Omental fat pad (tissue), 4 donors: ENCODE measurements around the gene QTRT2. TPM values are rescaled to one million over a fixed set of nuclear protein-coding genes. Genes with fewer than 3 reads are reported as not detected.

Experiments
- ATAC-seq: fragments of 150-250 bp; one replicate; pipeline ENCODE4 v1.9.1; 2016; ENCODE audit warnings: mild to moderate bottlenecking, moderate library complexity; ENCODE audit not compliant: low FRiP score
- DNase-seq: peaks from one replicate; pipeline ENCODE4 v3.0.0-alpha.2; 2019; ENCODE audit warnings: low spot score
- total RNA-seq, 4 donors: library from RNA; depleted of rRNA; stranded (reverse); fragments of >200 nt; gene quantifications; one replicate each; pipeline ENCODE4 v1.1.0, GENCODE V29; 2016
- TF ChIP-seq, protein P1 (sequence below), 3 donors: fragments of 450-650 bp; IDR thresholded peaks; one replicate each; pipeline ENCODE4 v1.5.1; 2016 to 2017; ENCODE audit warnings: antibody characterized with exemption in 3 of 3, mild to moderate bottlenecking in 3 of 3, moderate library complexity in 2 of 3

The QTRT2 gene
- total RNA-seq, 4 donors from 2014 or later: 11.4 to 36.1 (median 15.1) TPM

DNA sequence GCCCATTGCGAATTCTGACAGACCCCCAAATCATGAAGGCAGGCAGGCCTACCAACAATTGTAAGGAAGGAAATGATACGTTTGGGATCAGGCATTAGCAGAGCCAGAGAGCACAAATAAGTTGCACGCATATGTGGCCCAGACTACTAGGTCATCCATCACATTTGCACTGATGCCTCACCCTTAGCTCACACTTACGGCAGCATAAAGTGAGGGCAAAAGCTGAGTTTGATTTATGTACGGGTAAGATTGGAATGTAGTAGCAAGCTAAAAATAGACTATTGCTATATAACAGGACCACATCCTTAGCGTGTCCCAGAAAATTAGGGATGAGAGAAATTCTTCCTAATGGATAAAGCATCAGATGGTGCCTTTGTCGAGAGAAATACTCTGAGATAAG lies 58.6 kb downstream of the QTRT2 start:
- no peak for ATAC-seq
- TF ChIP-seq, protein P1, sequence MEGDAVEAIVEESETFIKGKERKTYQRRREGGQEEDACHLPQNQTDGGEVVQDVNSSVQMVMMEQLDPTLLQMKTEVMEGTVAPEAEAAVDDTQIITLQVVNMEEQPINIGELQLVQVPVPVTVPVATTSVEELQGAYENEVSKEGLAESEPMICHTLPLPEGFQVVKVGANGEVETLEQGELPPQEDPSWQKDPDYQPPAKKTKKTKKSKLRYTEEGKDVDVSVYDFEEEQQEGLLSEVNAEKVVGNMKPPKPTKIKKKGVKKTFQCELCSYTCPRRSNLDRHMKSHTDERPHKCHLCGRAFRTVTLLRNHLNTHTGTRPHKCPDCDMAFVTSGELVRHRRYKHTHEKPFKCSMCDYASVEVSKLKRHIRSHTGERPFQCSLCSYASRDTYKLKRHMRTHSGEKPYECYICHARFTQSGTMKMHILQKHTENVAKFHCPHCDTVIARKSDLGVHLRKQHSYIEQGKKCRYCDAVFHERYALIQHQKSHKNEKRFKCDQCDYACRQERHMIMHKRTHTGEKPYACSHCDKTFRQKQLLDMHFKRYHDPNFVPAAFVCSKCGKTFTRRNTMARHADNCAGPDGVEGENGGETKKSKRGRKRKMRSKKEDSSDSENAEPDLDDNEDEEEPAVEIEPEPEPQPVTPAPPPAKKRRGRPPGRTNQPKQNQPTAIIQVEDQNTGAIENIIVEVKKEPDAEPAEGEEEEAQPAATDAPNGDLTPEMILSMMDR (IDR thresholded peaks at IDR 0.05): no peak
- no peak for DNase-seq

DNA sequence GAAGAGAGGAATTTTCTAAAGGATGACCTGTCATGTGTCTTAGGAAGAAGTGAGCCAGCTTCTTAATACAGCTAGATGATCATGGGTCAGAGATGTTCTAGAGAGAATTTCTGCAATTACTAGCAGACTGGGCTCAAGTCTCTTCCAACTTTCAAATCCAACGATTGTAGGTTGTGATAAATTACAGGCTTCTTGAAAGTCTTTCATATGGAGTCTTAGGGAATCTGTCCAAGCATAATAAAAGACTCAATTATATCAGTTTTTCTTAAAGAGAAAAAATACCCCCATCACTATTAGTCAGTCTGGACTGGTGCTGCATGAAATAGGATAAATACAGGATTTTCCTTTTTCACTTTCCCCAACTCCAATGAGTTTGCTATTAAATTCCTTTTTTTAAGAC lies 63.2 kb downstream of the QTRT2 start:
- TF ChIP-seq, protein P1 (IDR thresholded peaks at IDR 0.05): no peak
- ATAC-seq: no peak
- DNase-seq: no peak

DNA sequence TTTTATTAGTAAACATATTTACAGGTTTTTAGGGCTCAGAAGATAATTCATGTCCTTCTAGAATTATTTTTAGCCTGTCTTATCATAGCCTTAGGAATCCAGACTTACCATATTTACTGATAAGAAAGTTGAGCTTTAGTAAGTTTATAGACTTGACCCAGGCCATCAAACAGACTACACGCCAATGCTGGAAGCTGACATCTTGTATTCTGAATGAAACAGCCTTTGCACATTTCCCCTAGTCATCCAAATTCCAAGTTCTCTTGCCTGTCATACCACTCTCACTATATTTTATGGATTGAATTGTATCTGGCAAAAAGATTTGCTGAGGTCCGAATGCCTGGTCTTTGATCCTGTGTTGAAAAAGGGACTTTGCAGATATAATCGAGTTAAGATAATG lies 63.7 kb downstream of the QTRT2 start:
- ATAC-seq (no peak), DNase-seq (no peak)
- TF ChIP-seq, protein P1 (IDR thresholded peaks at IDR 0.05): no peak

DNA sequence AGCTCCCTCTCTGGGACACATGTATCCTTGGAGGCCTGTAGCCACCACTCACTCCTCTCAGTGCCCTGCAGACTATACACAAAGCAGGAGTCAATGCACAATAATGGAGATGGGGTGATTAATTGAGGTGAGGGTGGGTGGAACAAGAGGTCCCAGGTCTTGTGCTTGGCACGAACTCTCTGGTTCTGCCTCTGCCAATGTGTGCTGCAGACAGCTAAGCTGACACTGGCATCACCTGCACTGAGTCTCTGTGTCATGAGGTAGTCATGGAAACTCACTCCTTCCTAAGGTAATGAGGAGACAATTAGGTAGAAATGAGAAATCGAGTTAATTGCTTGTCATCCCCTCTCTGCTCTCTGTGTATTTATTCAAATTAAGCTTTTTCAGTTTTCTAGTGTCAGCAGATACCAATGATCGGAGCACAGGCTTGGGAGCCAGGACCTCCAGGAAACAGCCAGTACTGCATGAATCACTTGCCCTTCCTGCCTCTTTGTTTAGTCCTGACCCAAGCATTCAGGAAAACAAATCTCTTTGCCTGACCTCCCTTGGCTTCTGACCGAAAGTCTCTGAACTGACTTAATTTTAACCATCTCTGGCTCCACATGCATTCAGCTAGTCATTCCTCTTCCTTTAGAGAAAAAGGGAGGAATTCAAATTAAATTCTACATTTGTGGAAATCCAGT lies 65.6 kb downstream of the QTRT2 start:
- ATAC-seq (peak; percentile 70), DNase-seq (no peak)
- TF ChIP-seq, protein P1 (IDR thresholded peaks at IDR 0.05): no peak

DNA sequence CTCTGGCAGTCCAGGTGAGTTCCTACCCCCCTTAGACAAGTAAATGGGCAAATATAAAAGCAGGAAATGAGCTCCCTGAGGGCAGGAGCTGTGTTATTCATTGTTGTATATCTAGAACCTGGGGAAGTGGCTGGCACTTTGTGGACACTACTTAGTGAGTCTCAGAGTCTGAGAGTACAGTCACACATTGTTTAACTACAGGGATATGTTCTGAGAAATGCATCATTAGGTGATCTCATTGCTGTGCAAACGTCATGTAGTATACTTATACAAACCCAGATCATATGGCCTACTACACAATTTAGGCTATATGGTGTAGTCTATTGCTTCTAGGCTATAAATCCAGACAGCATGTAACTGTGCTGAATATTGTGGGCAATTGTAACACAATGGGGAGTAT lies 69.9 kb downstream of the QTRT2 start:
- no peak for DNase-seq
- ATAC-seq: no peak
- TF ChIP-seq, protein P1 (IDR thresholded peaks at IDR 0.05): no peak

DNA sequence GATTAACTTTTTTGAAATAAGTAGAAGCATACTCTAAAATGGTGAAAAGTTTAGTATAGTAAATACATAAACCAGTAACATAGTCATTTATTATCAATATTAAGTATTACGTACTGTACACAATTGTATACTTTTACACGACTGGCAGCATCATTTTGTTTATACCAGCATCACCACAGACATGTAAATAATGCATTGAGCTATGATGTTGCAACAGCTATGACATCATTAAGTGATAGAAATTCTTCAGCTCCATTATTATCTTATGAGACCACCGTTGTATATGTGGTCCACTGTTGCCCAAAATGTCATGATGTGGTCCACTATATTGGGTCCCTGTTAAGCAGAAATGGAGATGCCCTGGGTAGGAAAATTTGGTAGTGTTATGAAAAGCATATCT lies 71.0 kb downstream of the QTRT2 start:
- TF ChIP-seq, protein P1 (IDR thresholded peaks at IDR 0.05): no peak
- ATAC-seq (no peak), DNase-seq (no peak)

DNA sequence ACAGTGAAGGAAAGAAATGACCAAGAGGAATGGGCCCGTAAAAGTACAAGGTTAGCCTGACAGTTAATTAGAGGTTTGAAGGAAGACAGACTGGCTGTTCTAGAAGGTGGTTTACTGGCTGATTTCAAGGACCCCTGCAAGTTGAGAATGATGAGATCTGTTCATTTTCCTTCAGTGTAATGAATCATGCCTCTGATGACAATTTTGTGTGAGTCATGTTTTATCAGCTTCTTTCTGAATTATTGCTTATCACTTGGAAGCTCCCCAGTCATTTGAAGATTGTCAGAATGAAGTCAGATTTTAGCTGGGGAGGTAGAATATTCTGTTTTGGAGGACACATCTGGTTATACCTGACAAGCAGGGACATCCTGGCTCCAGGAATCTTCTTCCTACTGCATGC lies 71.7 kb downstream of the QTRT2 start:
- DNase-seq (no peak), ATAC-seq (peak; percentile 23)
- TF ChIP-seq, protein P1 (IDR thresholded peaks at IDR 0.05): no peak
